Endometrial microvascular endothelial cells (primary cell): ENCODE results near the gene GAL. TPM values are rescaled to one million over a fixed set of nuclear protein-coding genes. Genes with fewer than 3 reads are reported as not detected.

Experiments used
- in situ Hi-C: cut with HindIII; loops from 2 replicates; pipeline ENCODE4 v1.10.0; 2017; ENCODE audit warnings: low sequenced_read_pairs, low pct_unique_long_range_greater_than_20kb; ENCODE audit errors: inconsistent ontology term
- total RNA-seq: library from RNA; depleted of rRNA; stranded (reverse); fragments of >200 nt; gene quantifications from one replicate; pipeline ENCODE4 v1.2.3, GENCODE V29; 2015; ENCODE audit errors: inconsistent ontology term

The GAL gene
- total RNA-seq, 1 donor from 2014 or later, result 4.0 TPM

GRCh38 chr11:68657021-68657780 lies 27.1 kb upstream of the GAL start:
- in situ Hi-C loops, result no loop called here

GRCh38 chr11:68658097-68658496 lies 26.2 kb upstream of the GAL start:
- in situ Hi-C loops, result no loop called here

GRCh38 chr11:68658661-68659060 lies 25.7 kb upstream of the GAL start:
- in situ Hi-C loops, result no loop called here

GRCh38 chr11:68659158-68659921 lies 25.0 kb upstream of the GAL start:
- in situ Hi-C loops, result no loop called here

- in situ Hi-C loops, result no loop called here
Measured at GRCh38 chr11:68660066-68660810, 24.1 kb upstream of the GAL start.

- in situ Hi-C loops, result no loop called here
Measured at GRCh38 chr11:68661014-68661413, 23.3 kb upstream of the GAL start.

GRCh38 chr11:68661697-68662603 lies 22.4 kb upstream of the GAL start:
- in situ Hi-C loops, result no loop called here

DNA sequence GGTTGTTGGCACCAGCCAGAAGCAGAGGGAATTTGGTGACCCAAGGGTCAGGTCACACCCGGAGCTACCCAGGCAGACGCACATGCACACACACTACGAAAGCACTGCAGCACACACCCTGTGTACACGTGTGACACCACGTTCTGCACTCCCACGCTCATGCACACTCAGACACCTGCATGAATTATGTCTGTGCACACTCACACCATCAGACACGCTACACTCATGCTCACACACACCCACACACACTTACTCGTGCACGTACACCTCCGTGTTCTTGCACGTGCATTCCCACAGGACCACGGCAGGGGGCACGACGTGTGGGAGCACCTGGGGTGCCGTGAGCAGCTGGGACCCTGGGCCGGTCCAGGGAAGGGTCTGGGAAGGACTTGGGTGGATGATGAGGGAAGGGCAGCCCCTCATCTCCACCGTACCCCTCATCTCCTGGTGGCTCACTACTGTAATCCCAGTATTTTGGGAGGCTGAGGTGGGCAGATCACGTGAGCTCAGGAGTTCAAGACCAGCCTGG lies 20.8 kb upstream of the GAL start:
- in situ Hi-C loops, result no loop called here

- in situ Hi-C loops, result no loop called here
Measured at GRCh38 chr11:68664141-68664540, 20.2 kb upstream of the GAL start.

GRCh38 chr11:68664906-68665305 lies 19.4 kb upstream of the GAL start:
- in situ Hi-C loops, result no loop called here

GRCh38 chr11:68665436-68665835 lies 18.9 kb upstream of the GAL start:
- in situ Hi-C loops, result no loop called here

- in situ Hi-C loops, result no loop called here
Measured at GRCh38 chr11:68666849-68667248, 17.5 kb upstream of the GAL start.

DNA sequence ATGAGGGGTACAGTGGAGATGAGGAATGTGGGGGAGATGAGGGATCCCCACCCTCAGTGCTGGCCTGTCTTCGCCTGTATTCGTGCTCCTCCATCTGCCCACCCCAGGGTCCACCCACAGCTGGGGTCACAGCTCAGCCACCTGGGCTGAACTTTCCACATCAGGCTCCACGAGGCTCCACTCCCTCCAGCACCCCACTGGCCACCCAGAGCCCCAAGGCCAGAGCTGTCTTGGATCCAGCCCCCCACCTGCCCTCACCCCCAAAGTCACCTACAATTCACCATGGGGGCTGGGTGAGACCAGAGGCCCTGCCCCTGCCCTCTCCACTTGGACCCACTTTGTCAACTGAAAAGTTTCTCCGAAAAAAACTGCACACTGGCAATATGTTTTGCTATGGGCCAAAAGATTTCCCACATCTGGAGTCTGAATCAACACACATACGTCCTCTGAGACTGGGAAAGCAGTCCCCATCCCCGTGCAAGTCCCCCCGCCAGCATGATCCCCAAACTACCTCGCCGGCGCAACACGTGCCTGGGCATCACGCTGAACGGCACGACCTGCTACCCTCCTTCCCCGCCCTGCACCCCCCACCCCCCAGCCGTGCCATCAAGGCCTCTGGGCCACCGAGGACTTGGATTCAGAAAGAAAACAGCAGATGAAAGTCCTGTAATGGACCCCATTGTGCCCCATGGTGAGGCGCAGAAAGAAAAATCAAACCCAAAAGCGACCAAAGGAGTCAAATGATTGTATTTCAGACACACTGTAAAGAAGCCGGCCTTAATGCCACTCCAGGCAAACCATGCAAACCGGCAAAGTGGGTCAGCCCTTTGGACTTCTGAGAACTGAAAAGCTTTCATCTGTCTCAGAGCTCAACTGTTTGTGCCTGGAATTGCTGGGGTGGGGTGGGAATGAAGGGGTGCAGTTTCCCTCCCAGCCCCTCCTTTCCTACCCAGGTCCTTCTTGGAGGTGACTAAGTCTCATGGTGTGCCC lies 16.5 kb upstream of the GAL start:
- in situ Hi-C loops, result no loop called here

GRCh38 chr11:68669301-68670090 lies 14.8 kb upstream of the GAL start:
- in situ Hi-C loops, result no loop called here

- in situ Hi-C loops, result no loop called here
Measured at GRCh38 chr11:68670208-68670992, 13.9 kb upstream of the GAL start.
